ENCODE results near the gene CAMTA1. TPM values are rescaled to one million over a fixed set of nuclear protein-coding genes. Genes with fewer than 3 reads are reported as not detected.

CAMTA1 gene
- total RNA-seq, 3 donors from 2014 or later: 73.4 to 114 (median 82.6) TPM

DNA sequence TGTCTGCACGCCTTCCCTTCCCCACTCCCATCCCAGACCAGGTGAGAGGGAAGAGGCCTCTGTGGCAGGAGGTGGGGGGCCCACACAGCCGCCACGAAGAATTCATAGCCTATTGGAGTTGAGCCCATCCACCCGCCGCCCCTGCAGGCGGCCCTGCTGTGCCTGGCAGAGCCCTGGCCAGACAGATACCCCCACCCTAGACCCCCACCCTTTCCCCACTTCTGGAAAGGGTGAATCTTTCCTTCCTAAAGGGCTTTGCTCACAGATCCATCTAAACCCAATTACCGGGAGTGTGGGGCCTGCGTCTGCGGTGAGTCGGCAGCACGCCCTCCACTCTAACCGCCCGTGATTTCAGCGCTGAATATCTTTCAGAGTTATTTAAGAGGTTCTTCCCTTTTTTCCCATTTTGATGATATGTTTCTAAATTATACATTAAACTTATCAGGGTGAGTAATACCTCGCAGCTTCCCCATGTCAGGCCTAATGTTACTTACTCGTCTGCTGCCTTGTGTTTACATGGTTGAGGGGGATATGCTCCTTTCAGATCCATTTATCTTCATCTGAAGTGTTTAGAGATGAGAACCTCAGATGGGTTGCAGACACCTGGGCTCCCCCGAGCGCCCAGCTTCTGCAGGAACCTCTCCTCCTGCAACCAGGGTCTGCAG, 802.0 kb downstream of the CAMTA1 start:
- Histone ChIP-seq H3K9me3 (no peaks in the 10 kb centered on the region), H3K4me1 (ENCODE audit: low read depth) (no peaks in the 10 kb centered on the region), H3K4me3 (no peak overlapping the region), H3K36me3 (ENCODE audit: low read depth) (no peaks in the 10 kb centered on the region)
- DNase-seq (peak in 1 of 3 donors; percentile 15), ATAC-seq (no peak)
- intact Hi-C loops (cut with DNase I, micrococcal nuclease): no loop called here
- TF ChIP-seq CTCF (IDR thresholded peaks at IDR 0.05): no peak

GRCh38 chr1:7587773-7588456, 802.7 kb downstream of the CAMTA1 start:
- intact Hi-C loops (cut with DNase I, micrococcal nuclease): no loop called here

GRCh38 chr1:7588457-7588827, 803.2 kb downstream of the CAMTA1 start:
- intact Hi-C loops (cut with DNase I, micrococcal nuclease): no loop called here
- Histone ChIP-seq H3K9me3 (no peaks in the 10 kb centered on the region), H3K36me3 (ENCODE audit: low read depth) (no peaks in the 10 kb centered on the region), H3K4me1 (ENCODE audit: low read depth) (no peaks in the 10 kb centered on the region), H3K4me3 (no peak overlapping the region)
- DNase-seq (peak in 1 of 3 donors; percentile 20), ATAC-seq (no peak)
- no peak for TF ChIP-seq CTCF (IDR thresholded peaks at IDR 0.05)

More at GRCh38 chr1:7587773-7588456, 802.7 kb downstream of the CAMTA1 start:
- Histone ChIP-seq H3K4me1 (ENCODE audit: low read depth) (no peaks in the 10 kb centered on the region), H3K9me3 (no peaks in the 10 kb centered on the region), H3K4me3 (no peak overlapping the region), H3K36me3 (ENCODE audit: low read depth) (no peaks in the 10 kb centered on the region)
- peak in 1 of 3 donors; percentile 30 for DNase-seq
- TF ChIP-seq CTCF (IDR thresholded peaks at IDR 0.05): no peak
- ATAC-seq: no peak

DNA sequence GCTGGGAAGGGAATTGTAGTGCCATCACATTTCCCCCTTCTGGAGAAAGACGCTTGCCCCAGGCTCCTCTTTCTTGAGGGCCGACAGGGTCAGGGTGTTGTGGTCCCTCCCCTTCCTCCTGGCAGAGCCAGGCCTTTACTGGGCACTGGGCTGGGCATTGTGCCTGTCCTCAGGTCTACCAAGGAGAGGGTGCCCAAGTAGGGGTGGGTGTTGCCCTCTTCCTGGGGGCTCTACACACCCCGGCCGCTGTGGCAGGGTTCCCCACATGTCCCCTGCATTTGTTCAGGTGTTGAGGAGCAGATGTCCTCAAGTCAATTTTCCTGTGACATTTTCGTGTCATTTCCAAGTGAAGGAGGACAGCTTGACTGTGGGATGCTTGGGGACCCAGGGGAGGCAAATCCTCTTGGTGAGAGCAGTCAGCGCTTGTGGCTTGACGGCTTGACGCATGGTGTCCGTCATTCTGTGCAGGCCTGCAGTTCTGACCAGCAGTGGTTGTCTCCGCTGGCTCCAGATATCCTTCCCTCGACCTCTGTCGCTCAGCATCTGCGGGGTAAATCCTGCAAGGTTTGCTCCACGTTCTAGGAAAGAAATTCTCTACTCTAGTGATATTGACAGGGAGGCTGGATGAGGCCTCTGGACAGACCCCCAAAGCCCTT, 804.0 kb downstream of the CAMTA1 start:
- H3K4me1 ChIP-seq (ENCODE audit: low read depth): no peaks in the 10 kb centered on the region
- no peak for TF ChIP-seq CTCF (IDR thresholded peaks at IDR 0.05)
- no peaks in the 10 kb centered on the region for H3K9me3 ChIP-seq
- intact Hi-C loops (cut with DNase I, micrococcal nuclease): no loop called here
- ATAC-seq (no peak), DNase-seq (peak in 1 of 3 donors; percentile 10)
- H3K4me3 ChIP-seq: no peak overlapping the region
- no peaks in the 10 kb centered on the region for H3K36me3 ChIP-seq (ENCODE audit: low read depth)

- ATAC-seq (no peak), DNase-seq (peak in 1 of 3 donors; percentile 7)
- no peak overlapping the region for H3K4me3 ChIP-seq
- intact Hi-C loops (cut with DNase I, micrococcal nuclease): no loop called here
- TF ChIP-seq CTCF (IDR thresholded peaks at IDR 0.05): no peak
- no peaks in the 10 kb centered on the region for H3K9me3 ChIP-seq
- no peaks in the 10 kb centered on the region for H3K4me1 ChIP-seq (ENCODE audit: low read depth)
- no peaks in the 10 kb centered on the region for H3K36me3 ChIP-seq (ENCODE audit: low read depth)
Measured at GRCh38 chr1:7589774-7590425, 804.6 kb downstream of the CAMTA1 start.

All from mucosa of descending colon (tissue), 3 donors.